Heart right ventricle (tissue), 16 donors: ENCODE measurements around the gene PCDHGC4. TPM values are rescaled to one million over a fixed set of nuclear protein-coding genes. Genes with fewer than 3 reads are reported as not detected.
A peak's percentile ranks its signal among the peaks of the same experiment; 100 is the strongest.

Experiments
- ATAC-seq, 8 donors: fragments of 200-7000 bp; cut with Tn5 transposase; one replicate each; pipeline ENCODE4 v1.9.1; 2020; ENCODE audit warnings: mild to moderate bottlenecking in 8 of 8, moderate library complexity in 8 of 8, moderate number of reproducible peaks in 1 of 8
- DNase-seq, 2 donors: peaks; one replicate each; pipeline ENCODE4 v3.0.0-alpha.2; 2020
- H3K27ac ChIP-seq, 10 donors: fragments of 200-600 bp; sonication (generic) in 2 of 10; one replicate each; pipeline versions ENCODE4 v1.5.0 to v1.8.0; 2020 to 2022; ENCODE audit warnings: mild to moderate bottlenecking in 3 of 10
- H3K27me3 ChIP-seq, 7 donors: fragments of 200-600 bp; one replicate each; pipeline ENCODE4 v1.8.0; 2021 to 2022; ENCODE audit warnings: mild to moderate bottlenecking in 2 of 7
- H3K36me3 ChIP-seq, 9 donors: fragments of 200-600 bp; sonication (generic) in 1 of 9; one replicate each; pipeline versions ENCODE4 v1.5.0 to v1.8.0; 2020 to 2022; ENCODE audit warnings: mild to moderate bottlenecking in 2 of 9
- H3K4me1 ChIP-seq, 9 donors: fragments of 200-600 bp; sonication (generic) in 1 of 9; one replicate each; pipeline versions ENCODE4 v1.5.0 to v1.8.0; 2020 to 2022; ENCODE audit warnings: mild to moderate bottlenecking in 4 of 9
- H3K4me3 ChIP-seq, 10 donors: fragments of 200-600 bp; sonication (generic) in 2 of 10; one replicate each; pipeline versions ENCODE4 v1.5.0 to v1.8.0; 2020 to 2022; ENCODE audit warnings: mild to moderate bottlenecking in 7 of 10, moderate library complexity in 2 of 10
- H3K9me3 ChIP-seq, 11 donors: fragments of 200-600 bp in 10 of 11; sonication (generic) in 2 of 11; one replicate each; pipeline versions ENCODE4 v1.5.0 to v1.8.0; 2013 to 2022; ENCODE audit warnings: mild to moderate bottlenecking in 2 of 11, control low read depth in 1 of 11, moderate library complexity in 1 of 11
- WGBS, 2 donors: extraction: QIAGEN DNeasy Blood & Tissue Kit; methylation state at CpG; one replicate each; pipeline ENCODE4 v1.1.7; 2013; ENCODE audit warnings: inconsistent platforms in 1 of 2; 5-methylcytosine and 5-hydroxymethylcytosine counted together
- intact Hi-C, 10 donors: fragments of 100-400 bp; cut with DNase I; formaldehyde crosslinking; loops; one replicate each; pipeline versions ENCODE4 v1.11.1 to v1.14.2; 2022
- polyA plus RNA-seq, 2 donors: library from polyadenylated mRNA; stranded (reverse); fragments of 200-250 nt; gene quantifications; one replicate each; pipeline ENCODE4 v1.2.3, GENCODE V29; 2013
- total RNA-seq, 10 donors: library from RNA; stranded (reverse); fragmentation: NEBNext Ultra II Directional in 3 of 10; extraction: Animal tissue kit (Norgen Biotek cat#: 25700) in 3 of 10; gene quantifications; one replicate each; pipeline versions ENCODE4 v1.2.1 to v1.2.4, GENCODE V29; 2021 to 2023
- TF ChIP-seq, protein P1 (sequence below), 9 donors: fragments of 200-600 bp; sonication (generic) in 2 of 9; IDR thresholded peaks; one replicate each; pipeline versions ENCODE4 v1.5.0 to v1.8.0; 2021 to 2022; ENCODE audit warnings: antibody characterized with exemption in 9 of 9, mild to moderate bottlenecking in 5 of 9, moderate library complexity in 1 of 9
- donor health status: Arrhythmogenic right ventricular cardiomyopathy.
- donor health status: ischemic (EF 13 %, LVEDD 7.1; RV severe dilation, severe dysfunction).
- donor health status: healthy with polysubstance abuse.
- donor health status: DM: no; HTN: yes; CAD: no.
- donor health status: DM: no; HTN: no; CAD: no.
- donor health status: ischemic (EF 25% LVEDD 6.9; RV normal size, moderate dysfunction).
- donor health status: ischemic (EF 25% LVEDD 5.7; RV mildly dilated, moderate dysfunction).
- donor health status: healthy.
- donor health status: DM: yes; HTN: yes; CAD: no.
- donor health status: Ischemic cardiomyopathy.
- donor health status: ischemic (EF 35%, LVEDD 5.7; RV mildly dilated, moderate dysfunction).
- donor health status: nonischemic (EF 11% LVEDD 7.7; RV severe dilation, severe dysfunction).
- donor health status: DM: yes; HTN: yes; CAD: no.
- donor health status: PGD.
- donor health status: ischemic (EF 29% LVEDD 5.4; RV normal size, mild dysfunction).
- donor health status: nonischemic (EF 23%, LVEDD 6.1; RV moderate dilation, normal function).

The PCDHGC4 gene
- total and polyA plus RNA-seq, 12 donors, result 0.12 to 5.0 (median 3.1) TPM

DNA sequence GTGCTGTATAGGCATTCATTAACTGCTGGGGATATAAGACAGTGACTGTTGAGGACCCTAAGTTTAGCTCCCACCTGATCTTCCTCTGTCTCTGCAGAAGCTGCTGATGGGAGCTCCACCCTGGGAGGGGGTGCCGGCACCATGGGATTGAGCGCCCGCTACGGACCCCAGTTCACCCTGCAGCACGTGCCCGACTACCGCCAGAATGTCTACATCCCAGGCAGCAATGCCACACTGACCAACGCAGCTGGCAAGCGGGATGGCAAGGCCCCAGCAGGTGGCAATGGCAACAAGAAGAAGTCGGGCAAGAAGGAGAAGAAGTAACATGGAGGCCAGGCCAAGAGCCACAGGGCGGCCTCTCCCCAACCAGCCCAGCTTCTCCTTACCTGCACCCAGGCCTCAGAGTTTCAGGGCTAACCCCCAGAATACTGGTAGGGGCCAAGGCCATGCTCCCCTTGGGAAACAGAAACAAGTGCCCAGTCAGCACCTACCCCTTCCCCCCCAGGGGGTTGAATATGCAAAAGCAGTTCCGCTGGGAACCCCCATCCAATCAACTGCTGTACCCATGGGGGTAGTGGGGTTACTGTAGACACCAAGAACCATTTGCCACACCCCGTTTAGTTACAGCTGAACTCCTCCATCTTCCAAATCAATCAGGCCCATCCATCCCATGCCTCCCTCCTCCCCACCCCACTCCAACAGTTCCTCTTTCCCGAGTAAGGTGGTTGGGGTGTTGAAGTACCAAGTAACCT, 26.2 kb downstream of the PCDHGC4 start:
- intact Hi-C loops, result loop anchor here in 2 of 10 donors (5.0 kb wide), 1 partner anchor 34 kb away; the partner anchor contains the start of gene PCDHGC3 (in 2 of the 2)
- no peaks in the 10 kb centered on the region for H3K27me3 ChIP-seq
- peak overlapping the region in 3 of 10 donors; percentile 85 to 95 (median 87) for H3K27ac ChIP-seq
- H3K36me3 ChIP-seq, result peaks cover 0 to 47% (median 15%) of the 10 kb centered on the region in 9 donors
- no peak overlapping the region for H3K4me3 ChIP-seq
- no peaks in the 10 kb centered on the region for H3K9me3 ChIP-seq
- WGBS, 2 donors, result 94 to 95% methylated on average over 14 of the region's 14 CpGs
- H3K4me1 ChIP-seq, result peaks cover 31 to 87% (median 75%) of the 10 kb centered on the region in 9 donors
- no peak for DNase-seq
- no peak for ATAC-seq
- TF ChIP-seq, protein P1, sequence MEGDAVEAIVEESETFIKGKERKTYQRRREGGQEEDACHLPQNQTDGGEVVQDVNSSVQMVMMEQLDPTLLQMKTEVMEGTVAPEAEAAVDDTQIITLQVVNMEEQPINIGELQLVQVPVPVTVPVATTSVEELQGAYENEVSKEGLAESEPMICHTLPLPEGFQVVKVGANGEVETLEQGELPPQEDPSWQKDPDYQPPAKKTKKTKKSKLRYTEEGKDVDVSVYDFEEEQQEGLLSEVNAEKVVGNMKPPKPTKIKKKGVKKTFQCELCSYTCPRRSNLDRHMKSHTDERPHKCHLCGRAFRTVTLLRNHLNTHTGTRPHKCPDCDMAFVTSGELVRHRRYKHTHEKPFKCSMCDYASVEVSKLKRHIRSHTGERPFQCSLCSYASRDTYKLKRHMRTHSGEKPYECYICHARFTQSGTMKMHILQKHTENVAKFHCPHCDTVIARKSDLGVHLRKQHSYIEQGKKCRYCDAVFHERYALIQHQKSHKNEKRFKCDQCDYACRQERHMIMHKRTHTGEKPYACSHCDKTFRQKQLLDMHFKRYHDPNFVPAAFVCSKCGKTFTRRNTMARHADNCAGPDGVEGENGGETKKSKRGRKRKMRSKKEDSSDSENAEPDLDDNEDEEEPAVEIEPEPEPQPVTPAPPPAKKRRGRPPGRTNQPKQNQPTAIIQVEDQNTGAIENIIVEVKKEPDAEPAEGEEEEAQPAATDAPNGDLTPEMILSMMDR (IDR thresholded peaks at IDR 0.05), result no peak

DNA sequence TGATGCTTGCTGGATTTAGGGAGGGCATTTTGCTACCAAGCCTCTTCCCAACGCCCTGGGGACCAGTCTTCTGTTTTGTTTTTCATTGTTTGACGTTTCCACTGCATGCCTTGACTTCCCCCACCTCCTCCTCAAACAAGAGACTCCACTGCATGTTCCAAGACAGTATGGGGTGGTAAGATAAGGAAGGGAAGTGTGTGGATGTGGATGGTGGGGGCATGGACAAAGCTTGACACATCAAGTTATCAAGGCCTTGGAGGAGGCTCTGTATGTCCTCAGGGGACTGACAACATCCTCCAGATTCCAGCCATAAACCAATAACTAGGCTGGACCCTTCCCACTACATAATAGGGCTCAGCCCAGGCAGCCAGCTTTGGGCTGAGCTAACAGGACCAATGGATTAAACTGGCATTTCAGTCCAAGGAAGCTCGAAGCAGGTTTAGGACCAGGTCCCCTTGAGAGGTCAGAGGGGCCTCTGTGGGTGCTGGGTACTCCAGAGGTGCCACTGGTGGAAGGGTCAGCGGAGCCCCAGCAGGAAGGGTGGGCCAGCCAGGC, 27.0 kb downstream of the PCDHGC4 start:
- Histone ChIP-seq H3K27me3 (no peaks in the 10 kb centered on the region), H3K4me3 (peak overlapping the region in 3 of 10 donors; percentile 60 to 68 (median 65)), H3K36me3 (peaks cover 0 to 47% (median 15%) of the 10 kb centered on the region in 9 donors), H3K4me1 (peaks cover 30 to 87% (median 75%) of the 10 kb centered on the region in 9 donors), H3K27ac (peak overlapping the region in 9 of 10 donors; percentile 82 to 95 (median 86)), H3K9me3 (no peaks in the 10 kb centered on the region)
- WGBS, 2 donors, result 62 to 73% methylated on average over 4 of the region's 4 CpGs
- TF ChIP-seq, protein P1 (IDR thresholded peaks at IDR 0.05), result no peak
- intact Hi-C loops, result loop anchor here in 2 of 10 donors (5.0 kb wide), 1 partner anchor 35 kb away; the partner anchor contains the start of gene PCDHGC3 (in 2 of the 2)
- no peak for ATAC-seq
- DNase-seq, result no peak

DNA sequence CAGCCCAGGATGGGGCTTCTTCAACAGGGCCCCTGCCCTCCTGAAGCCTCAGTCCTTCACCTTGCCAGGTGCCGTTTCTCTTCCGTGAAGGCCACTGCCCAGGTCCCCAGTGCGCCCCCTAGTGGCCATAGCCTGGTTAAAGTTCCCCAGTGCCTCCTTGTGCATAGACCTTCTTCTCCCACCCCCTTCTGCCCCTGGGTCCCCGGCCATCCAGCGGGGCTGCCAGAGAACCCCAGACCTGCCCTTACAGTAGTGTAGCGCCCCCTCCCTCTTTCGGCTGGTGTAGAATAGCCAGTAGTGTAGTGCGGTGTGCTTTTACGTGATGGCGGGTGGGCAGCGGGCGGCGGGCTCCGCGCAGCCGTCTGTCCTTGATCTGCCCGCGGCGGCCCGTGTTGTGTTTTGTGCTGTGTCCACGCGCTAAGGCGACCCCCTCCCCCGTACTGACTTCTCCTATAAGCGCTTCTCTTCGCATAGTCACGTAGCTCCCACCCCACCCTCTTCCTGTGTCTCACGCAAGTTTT, 27.6 kb downstream of the PCDHGC4 start:
- ATAC-seq (peak; percentile 3 to 33 (median 27)), DNase-seq (peak; percentile 83 to 85)
- no peaks in the 10 kb centered on the region for H3K27me3 ChIP-seq
- TF ChIP-seq, protein P1 (IDR thresholded peaks at IDR 0.05), result peak; percentile 76 to 91 (median 84)
- peak overlapping the region in 9 of 10 donors; percentile 82 to 95 (median 86) for H3K27ac ChIP-seq
- peak overlapping the region; percentile 12 to 68 (median 56) for H3K4me3 ChIP-seq
- H3K9me3 ChIP-seq, result no peaks in the 10 kb centered on the region
- WGBS, 2 donors, result 14 to 25% methylated on average over 28 of the region's 28 CpGs
- peaks cover 0 to 53% (median 15%) of the 10 kb centered on the region in 9 donors for H3K36me3 ChIP-seq
- peaks cover 26 to 85% (median 69%) of the 10 kb centered on the region in 9 donors for H3K4me1 ChIP-seq
- intact Hi-C loops, result loop anchor here in 2 of 10 donors (5.0 kb wide), 1 partner anchor 35 kb away; the partner anchor contains the start of gene PCDHGC3 (in 2 of the 2)
